ENCODE data around the gene PDE4D.

The PDE4D gene

DNA sequence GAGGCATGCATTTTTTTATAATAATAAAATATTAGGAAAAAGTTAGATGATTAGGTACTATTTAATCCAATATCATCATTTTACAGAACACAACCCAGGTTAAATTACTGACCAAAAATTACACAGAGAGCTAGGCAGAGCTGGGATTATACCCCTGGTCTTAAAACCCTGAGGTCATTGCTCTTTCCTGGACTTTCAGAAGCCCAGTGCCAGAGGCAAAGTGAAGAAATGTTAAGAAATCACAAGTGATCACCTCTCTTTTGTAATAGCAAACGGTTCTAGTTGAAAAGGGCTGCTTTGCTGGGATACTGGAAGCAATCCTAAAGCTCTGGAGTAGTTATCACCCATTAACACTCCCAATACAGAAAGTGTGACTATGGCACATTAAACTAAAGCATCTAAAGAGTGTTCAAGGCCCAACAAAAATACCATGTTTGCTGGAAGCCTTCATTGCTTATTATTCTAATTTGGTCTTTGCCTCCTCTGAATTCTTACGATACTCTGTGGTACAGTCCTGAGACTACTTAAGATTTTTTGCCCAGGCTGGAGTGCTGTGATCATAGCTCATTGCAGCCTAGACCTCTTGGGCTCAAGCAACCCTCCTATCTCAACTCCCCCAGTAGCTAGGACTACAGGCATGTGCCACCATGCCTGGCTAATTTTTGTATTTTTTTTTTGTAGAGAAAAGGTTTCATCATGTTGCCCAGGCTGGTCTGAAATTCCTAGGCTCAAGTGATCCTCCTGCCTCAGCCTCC is 734.7 kb downstream of the PDE4D start:
- TF ChIP-seq SNAI2 (CRISPR knock-in tag; IDR thresholded peaks at IDR 0.05) (no peak), ZC3H10 (CRISPR knock-in tag; IDR thresholded peaks at IDR 0.05) (no peak), TOX (CRISPR knock-in tag; IDR thresholded peaks at IDR 0.05; ENCODE audit: borderline replicate concordance) (no peak), RARB (CRISPR knock-in tag; IDR thresholded peaks at IDR 0.05) (no peak), OSR1 (CRISPR knock-in tag; IDR thresholded peaks at IDR 0.05) (no peak), BACH2 (CRISPR knock-in tag; IDR thresholded peaks at IDR 0.05; ENCODE audit: borderline replicate concordance) (no peak), GLIS3 (CRISPR knock-in tag; IDR thresholded peaks at IDR 0.05) (no peak), ZNF70 (CRISPR knock-in tag; IDR thresholded peaks at IDR 0.05) (no peak), ZFP3 (CRISPR knock-in tag; IDR thresholded peaks at IDR 0.05) (no peak), TCF4 (CRISPR knock-in tag; IDR thresholded peaks at IDR 0.05; ENCODE audit: borderline replicate concordance) (no peak)
- TF ChIP-seq, protein P1, sequence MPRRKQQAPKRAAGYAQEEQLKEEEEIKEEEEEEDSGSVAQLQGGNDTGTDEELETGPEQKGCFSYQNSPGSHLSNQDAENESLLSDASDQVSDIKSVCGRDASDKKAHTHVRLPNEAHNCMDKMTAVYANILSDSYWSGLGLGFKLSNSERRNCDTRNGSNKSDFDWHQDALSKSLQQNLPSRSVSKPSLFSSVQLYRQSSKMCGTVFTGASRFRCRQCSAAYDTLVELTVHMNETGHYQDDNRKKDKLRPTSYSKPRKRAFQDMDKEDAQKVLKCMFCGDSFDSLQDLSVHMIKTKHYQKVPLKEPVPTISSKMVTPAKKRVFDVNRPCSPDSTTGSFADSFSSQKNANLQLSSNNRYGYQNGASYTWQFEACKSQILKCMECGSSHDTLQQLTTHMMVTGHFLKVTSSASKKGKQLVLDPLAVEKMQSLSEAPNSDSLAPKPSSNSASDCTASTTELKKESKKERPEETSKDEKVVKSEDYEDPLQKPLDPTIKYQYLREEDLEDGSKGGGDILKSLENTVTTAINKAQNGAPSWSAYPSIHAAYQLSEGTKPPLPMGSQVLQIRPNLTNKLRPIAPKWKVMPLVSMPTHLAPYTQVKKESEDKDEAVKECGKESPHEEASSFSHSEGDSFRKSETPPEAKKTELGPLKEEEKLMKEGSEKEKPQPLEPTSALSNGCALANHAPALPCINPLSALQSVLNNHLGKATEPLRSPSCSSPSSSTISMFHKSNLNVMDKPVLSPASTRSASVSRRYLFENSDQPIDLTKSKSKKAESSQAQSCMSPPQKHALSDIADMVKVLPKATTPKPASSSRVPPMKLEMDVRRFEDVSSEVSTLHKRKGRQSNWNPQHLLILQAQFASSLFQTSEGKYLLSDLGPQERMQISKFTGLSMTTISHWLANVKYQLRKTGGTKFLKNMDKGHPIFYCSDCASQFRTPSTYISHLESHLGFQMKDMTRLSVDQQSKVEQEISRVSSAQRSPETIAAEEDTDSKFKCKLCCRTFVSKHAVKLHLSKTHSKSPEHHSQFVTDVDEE (CRISPR knock-in tag; IDR thresholded peaks at IDR 0.05): no peak
- ATAC-seq: no peak

GRCh38 chr5:59158165-59158564 is 735.4 kb downstream of the PDE4D start:
- TF ChIP-seq ZNF70 (CRISPR knock-in tag; IDR thresholded peaks at IDR 0.05) (no peak), TCF4 (CRISPR knock-in tag; IDR thresholded peaks at IDR 0.05; ENCODE audit: borderline replicate concordance) (no peak), ESRRG (CRISPR knock-in tag; IDR thresholded peaks at IDR 0.05) (no peak), ZNF8 (CRISPR knock-in tag; IDR thresholded peaks at IDR 0.05) (no peak), ZFP3 (CRISPR knock-in tag; IDR thresholded peaks at IDR 0.05) (no peak), GLIS3 (CRISPR knock-in tag; IDR thresholded peaks at IDR 0.05) (no peak), ZFP30 (CRISPR knock-in tag; IDR thresholded peaks at IDR 0.05) (no peak), TOX (CRISPR knock-in tag; IDR thresholded peaks at IDR 0.05; ENCODE audit: borderline replicate concordance) (no peak), RARB (CRISPR knock-in tag; IDR thresholded peaks at IDR 0.05) (no peak), OSR1 (CRISPR knock-in tag; IDR thresholded peaks at IDR 0.05) (no peak), ZNF565 (CRISPR knock-in tag; conservative IDR thresholded peaks at IDR 0.05; ENCODE audit: low read depth) (no peak), PPARA (CRISPR knock-in tag; IDR thresholded peaks at IDR 0.05; ENCODE audit: borderline replicate concordance) (no peak), ZC3H10 (CRISPR knock-in tag; IDR thresholded peaks at IDR 0.05) (no peak), CSDC2 (CRISPR knock-in tag; IDR thresholded peaks at IDR 0.05) (no peak), PATZ1 (CRISPR knock-in tag; IDR thresholded peaks at IDR 0.05; ENCODE audit: borderline replicate concordance) (no peak)
- TF ChIP-seq, protein P1 (CRISPR knock-in tag; IDR thresholded peaks at IDR 0.05): no peak
- ATAC-seq: no peak

GRCh38 chr5:59157068-59157467 is 736.5 kb downstream of the PDE4D start:
- no peak for ATAC-seq
- TF ChIP-seq ARNTL (CRISPR knock-in tag; IDR thresholded peaks at IDR 0.05; ENCODE audit: borderline replicate concordance, low read depth): no peak

- no peak for ATAC-seq
- no peak for TF ChIP-seq GLIS3 (CRISPR knock-in tag; IDR thresholded peaks at IDR 0.05)
- TF ChIP-seq ZNF8 (CRISPR knock-in tag; IDR thresholded peaks at IDR 0.05): no peak
- no peak for TF ChIP-seq ZNF565 (CRISPR knock-in tag; conservative IDR thresholded peaks at IDR 0.05; ENCODE audit: low read depth)
- TF ChIP-seq ZNF70 (CRISPR knock-in tag; IDR thresholded peaks at IDR 0.05): no peak
- TF ChIP-seq ZFP3 (CRISPR knock-in tag; IDR thresholded peaks at IDR 0.05): no peak
- TF ChIP-seq PPARA (CRISPR knock-in tag; IDR thresholded peaks at IDR 0.05; ENCODE audit: borderline replicate concordance): no peak
- TF ChIP-seq PATZ1 (CRISPR knock-in tag; IDR thresholded peaks at IDR 0.05; ENCODE audit: borderline replicate concordance): no peak
- TF ChIP-seq ARNTL (CRISPR knock-in tag; IDR thresholded peaks at IDR 0.05; ENCODE audit: borderline replicate concordance, low read depth): no peak
- TF ChIP-seq TOX (CRISPR knock-in tag; IDR thresholded peaks at IDR 0.05; ENCODE audit: borderline replicate concordance): no peak
- TF ChIP-seq, protein P2, sequence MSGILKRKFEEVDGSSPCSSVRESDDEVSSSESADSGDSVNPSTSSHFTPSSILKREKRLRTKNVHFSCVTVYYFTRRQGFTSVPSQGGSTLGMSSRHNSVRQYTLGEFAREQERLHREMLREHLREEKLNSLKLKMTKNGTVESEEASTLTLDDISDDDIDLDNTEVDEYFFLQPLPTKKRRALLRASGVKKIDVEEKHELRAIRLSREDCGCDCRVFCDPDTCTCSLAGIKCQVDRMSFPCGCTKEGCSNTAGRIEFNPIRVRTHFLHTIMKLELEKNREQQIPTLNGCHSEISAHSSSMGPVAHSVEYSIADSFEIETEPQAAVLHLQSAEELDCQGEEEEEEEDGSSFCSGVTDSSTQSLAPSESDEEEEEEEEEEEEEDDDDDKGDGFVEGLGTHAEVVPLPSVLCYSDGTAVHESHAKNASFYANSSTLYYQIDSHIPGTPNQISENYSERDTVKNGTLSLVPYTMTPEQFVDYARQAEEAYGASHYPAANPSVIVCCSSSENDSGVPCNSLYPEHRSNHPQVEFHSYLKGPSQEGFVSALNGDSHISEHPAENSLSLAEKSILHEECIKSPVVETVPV (CRISPR knock-in tag; IDR thresholded peaks at IDR 0.05): no peak
- TF ChIP-seq TCF4 (CRISPR knock-in tag; IDR thresholded peaks at IDR 0.05; ENCODE audit: borderline replicate concordance): no peak
- TF ChIP-seq CSDC2 (CRISPR knock-in tag; IDR thresholded peaks at IDR 0.05): no peak
- TF ChIP-seq ISL1 (CRISPR knock-in tag; IDR thresholded peaks at IDR 0.05): no peak
These were observed 740.8 kb downstream of the PDE4D start for GRCh38 chr5:59152701-59153245.

All from SK-N-SH treated with all-trans-retinoic acid at 6 μM for 48 hours (cell line).